Neural cell (in vitro differentiated cells): ENCODE measurements around the gene GPATCH3.

Experiments used
- CTCF ChIP-seq: fragments of 450-650 bp; IDR thresholded peaks from 2 replicates; pipeline ENCODE4 v1.5.1; 2014; ENCODE audit warnings: antibody characterized with exemption, mild to moderate bottlenecking, moderate library complexity; ENCODE audit not compliant: poor library complexity, severe bottlenecking
- EP300 ChIP-seq: fragments of 450-650 bp; conservative IDR thresholded peaks from 2 replicates; pipeline ENCODE4 v1.6.1; 2014; ENCODE audit warnings: antibody characterized with exemption, mild to moderate bottlenecking, moderate library complexity; ENCODE audit not compliant: poor library complexity, severe bottlenecking
- REST ChIP-seq: IDR thresholded peaks from 2 replicates; pipeline ENCODE4 v1.6.1; 2012; ENCODE audit warnings: borderline replicate concordance

DNA sequence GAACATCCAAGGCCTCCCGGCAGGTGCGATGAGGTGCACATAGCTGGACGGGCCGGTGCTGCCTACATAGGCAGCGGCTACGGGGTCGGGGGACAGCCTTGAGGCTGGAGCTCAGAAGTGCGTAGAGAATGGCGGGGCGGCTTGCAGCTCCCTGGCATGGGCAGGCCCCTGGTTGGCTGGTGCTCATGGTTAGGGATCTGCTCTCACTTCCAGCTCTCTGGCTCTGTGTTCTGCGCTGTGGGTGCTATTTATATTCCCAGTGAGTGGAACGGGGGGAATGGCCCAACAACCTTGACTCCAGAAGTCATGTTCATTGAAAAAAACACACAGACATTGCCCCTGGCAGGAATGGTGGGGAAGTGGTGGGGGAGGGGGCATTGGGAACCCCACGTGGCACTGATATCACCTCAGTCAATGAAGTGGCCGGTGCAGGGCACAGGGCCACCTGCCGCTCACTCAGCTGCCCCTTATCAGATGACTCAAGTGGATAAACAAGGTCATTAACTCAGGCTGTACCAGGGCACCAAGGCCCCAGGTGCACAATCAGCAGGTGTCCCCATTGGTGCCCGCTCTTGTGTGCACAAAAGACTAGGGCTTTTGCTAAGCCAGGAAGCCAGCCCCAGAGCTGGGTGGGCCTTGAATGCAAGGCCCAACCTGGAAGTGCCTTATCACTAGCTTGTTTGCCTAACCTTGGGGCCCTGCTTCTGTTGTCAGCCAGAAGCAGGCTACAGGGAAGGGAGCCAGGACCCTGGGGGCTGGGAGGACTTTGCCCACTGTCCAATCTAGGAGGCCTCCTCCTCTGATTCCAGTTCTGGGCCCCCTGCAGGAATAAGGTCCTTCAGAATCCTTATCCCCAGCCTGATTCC lies 13.7 kb upstream of the GPATCH3 start, which contains the start of gene NR0B2:
- TF ChIP-seq REST (no peak), EP300 (no peak), CTCF (no peak)
